Mesenchymal stem cell (in vitro differentiated cells and primary cell): ENCODE results near the gene NPLOC4.
A peak's percentile ranks its signal among the peaks of the same experiment; 100 is the strongest.

Experiments used
- DNase-seq: peaks from one replicate; pipeline ENCODE4 v3.0.0-alpha.2; 2013
- H2AFZ ChIP-seq: one replicate; pipeline ENCODE4 v1.6.1; 2013; ENCODE audit warnings: low read depth, mild to moderate bottlenecking, control low read depth, inconsistent platforms, low read length, moderate library complexity
- H2AK5ac ChIP-seq: 2 replicates; pipeline ENCODE4 v1.6.1; 2013; ENCODE audit warnings: low read length, moderate library complexity, mild to moderate bottlenecking, inconsistent platforms; ENCODE audit not compliant: severe bottlenecking
- H2BK120ac ChIP-seq: one replicate; pipeline ENCODE4 v1.6.1; 2013; ENCODE audit warnings: low read depth, mild to moderate bottlenecking, inconsistent platforms, low read length, moderate library complexity
- H2BK12ac ChIP-seq, 2 experiments: one replicate each; pipeline ENCODE4 v1.6.1; 2013; ENCODE audit warnings: inconsistent platforms in 2 of 2, low read length in 2 of 2, mild to moderate bottlenecking in 2 of 2, moderate library complexity in 2 of 2, control low read depth in 1 of 2
- H2BK15ac ChIP-seq: one replicate; pipeline ENCODE4 v1.6.1; 2013; ENCODE audit warnings: mild to moderate bottlenecking, low read depth, inconsistent platforms; ENCODE audit not compliant: poor library complexity, severe bottlenecking
- H2BK5ac ChIP-seq: 2 replicates; pipeline ENCODE4 v1.6.1; 2013; ENCODE audit warnings: low read depth, mild to moderate bottlenecking, low read length, control low read depth, inconsistent platforms; ENCODE audit not compliant: poor library complexity, severe bottlenecking
- H3K14ac ChIP-seq, 2 experiments: one replicate each; pipeline ENCODE4 v1.6.1; 2013; ENCODE audit warnings: inconsistent platforms in 2 of 2, low read length in 2 of 2, control low read depth in 1 of 2, mild to moderate bottlenecking in 1 of 2, moderate library complexity in 1 of 2
- H3K18ac ChIP-seq, 2 experiments: one replicate each; pipeline ENCODE4 v1.6.1; 2013; ENCODE audit warnings: inconsistent platforms in 2 of 2, low read length in 2 of 2, control low read depth in 1 of 2, low read depth in 1 of 2, mild to moderate bottlenecking in 1 of 2
- H3K23ac ChIP-seq, 2 experiments: one replicate each; pipeline ENCODE4 v1.6.1; 2013; ENCODE audit warnings: inconsistent platforms in 2 of 2, low read length in 2 of 2, mild to moderate bottlenecking in 2 of 2, moderate library complexity in 2 of 2, control low read depth in 1 of 2
- H3K27ac ChIP-seq: 2 replicates; pipeline ENCODE4 v1.5.1; 2013; ENCODE audit warnings: mild to moderate bottlenecking, moderate library complexity, low read length, control low read depth, inconsistent platforms; ENCODE audit not compliant: poor library complexity, severe bottlenecking
- H3K27me3 ChIP-seq, 2 experiments: 2 replicates each; pipeline versions ENCODE4 v1.6.1 to v1.7.0; 2013; ENCODE audit warnings: low read length in 2 of 2, mild to moderate bottlenecking in 2 of 2, moderate library complexity in 2 of 2, control low read depth in 1 of 2, inconsistent platforms in 1 of 2; ENCODE audit not compliant: control insufficient read depth in 1 of 2, insufficient read depth in 1 of 2
- H3K36me3 ChIP-seq, 2 experiments: 2 replicates each; pipeline versions ENCODE4 v1.6.1 to v1.7.0; 2013; ENCODE audit warnings: low read length in 2 of 2, control low read depth in 1 of 2, inconsistent platforms in 1 of 2, low read depth in 1 of 2, mild to moderate bottlenecking in 1 of 2; ENCODE audit not compliant: insufficient read depth in 2 of 2, control insufficient read depth in 1 of 2
- H3K4ac ChIP-seq, 2 experiments: one replicate each; pipeline ENCODE4 v1.6.1; 2013; ENCODE audit warnings: inconsistent platforms in 2 of 2, low read length in 2 of 2, mild to moderate bottlenecking in 2 of 2, moderate library complexity in 2 of 2, control low read depth in 1 of 2, low read depth in 1 of 2
- H3K4me1 ChIP-seq: 2 replicates; pipeline ENCODE4 v1.6.1; 2013; ENCODE audit warnings: low read depth, low read length, control low read depth; ENCODE audit not compliant: control insufficient read depth, insufficient read depth
- H3K4me2 ChIP-seq: 2 replicates; pipeline ENCODE4 v1.6.1; 2013; ENCODE audit warnings: low read length, mild to moderate bottlenecking, inconsistent platforms; ENCODE audit not compliant: poor library complexity, severe bottlenecking
- H3K4me3 ChIP-seq, 2 experiments: 2 replicates each; pipeline versions ENCODE4 v1.5.1 to v1.7.0; 2013; ENCODE audit warnings: low read length in 2 of 2, mild to moderate bottlenecking in 2 of 2, control low read depth in 1 of 2, low read depth in 1 of 2; ENCODE audit not compliant: insufficient read depth in 1 of 2
- H3K79me1 ChIP-seq: replicated peaks from 2 replicates; pipeline ENCODE4 v1.6.1; 2013; ENCODE audit warnings: mild to moderate bottlenecking, control low read depth, low read length, inconsistent platforms; ENCODE audit not compliant: poor library complexity, severe bottlenecking
- H3K9ac ChIP-seq: 2 replicates; pipeline ENCODE4 v1.7.0; 2013; ENCODE audit warnings: mild to moderate bottlenecking, low read length, moderate library complexity
- H3K9me3 ChIP-seq: 2 replicates; pipeline ENCODE4 v1.7.0; 2013; ENCODE audit warnings: mild to moderate bottlenecking, low read length; ENCODE audit not compliant: control insufficient read depth
- H4K8ac ChIP-seq: one replicate; pipeline ENCODE4 v1.6.1; 2013; ENCODE audit warnings: inconsistent platforms, mild to moderate bottlenecking, low read length, moderate library complexity
- H4K91ac ChIP-seq: one replicate; pipeline ENCODE4 v1.6.1; 2013; ENCODE audit warnings: mild to moderate bottlenecking, low read length, inconsistent platforms
- WGBS: methylation state at CpG from one replicate; pipeline ENCODE4 v1.1.7; 2013; ENCODE audit warnings: mixed read lengths; 5-methylcytosine and 5-hydroxymethylcytosine counted together

Gene NPLOC4

DNA sequence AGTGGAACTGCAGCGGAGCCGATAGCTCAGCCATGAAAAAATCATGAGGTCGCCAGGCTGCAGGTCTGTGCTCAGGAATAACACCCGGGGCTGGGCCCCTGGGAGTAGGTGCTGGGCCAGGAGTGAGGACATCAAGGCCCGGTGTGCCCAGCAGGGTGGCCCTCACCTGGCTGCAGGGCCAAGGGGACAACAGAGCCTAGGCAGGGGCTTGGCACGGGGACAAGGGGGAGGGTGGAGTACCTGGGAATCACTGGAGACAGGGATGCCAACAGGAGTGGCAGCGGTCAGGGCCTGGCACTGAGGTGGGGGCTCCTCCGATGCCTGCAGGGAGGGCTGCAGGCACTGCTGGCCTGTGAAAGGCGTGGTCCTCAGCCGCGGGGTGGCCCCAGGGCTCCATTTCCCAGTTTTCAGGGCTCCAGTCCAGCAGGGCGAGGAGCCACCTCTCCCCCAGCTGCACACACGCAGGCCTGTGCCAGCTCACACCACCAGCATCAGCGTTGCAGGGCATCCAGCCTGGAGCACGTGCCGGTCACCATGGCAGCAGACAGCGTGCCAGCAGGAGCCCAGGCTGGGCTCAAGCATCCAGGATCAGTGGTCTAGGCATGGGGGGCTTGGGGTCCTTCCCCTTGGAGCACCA is 113.4 kb downstream of the NPLOC4 start:
- H3K36me3 ChIP-seq, result no peaks in the 10 kb centered on the region
- H3K4me2 ChIP-seq, result peak overlapping the region; percentile 57
- peaks cover 0 to 39% of the 10 kb centered on the region in 2 experiments for H3K27me3 ChIP-seq
- DNase-seq, result no peak
- H2BK120ac ChIP-seq, result no peak overlapping the region
- H3K9me3 ChIP-seq, result no peaks in the 10 kb centered on the region
- H2AK5ac ChIP-seq, result peak overlapping the region; percentile 80
- peak overlapping the region in 1 of 2 experiments; percentile 53 for H3K18ac ChIP-seq
- H2AFZ ChIP-seq, result no peak overlapping the region
- H3K79me1 ChIP-seq, result peaks cover 4% of the 10 kb centered on the region
- H2BK15ac ChIP-seq, result no peak overlapping the region
- no peak overlapping the region for H4K8ac ChIP-seq
- H3K23ac ChIP-seq, result no peak overlapping the region
- H2BK5ac ChIP-seq, result no peak overlapping the region
- peak overlapping the region in 1 of 2 experiments; percentile 61 for H3K14ac ChIP-seq
- peak overlapping the region; percentile 70 for H4K91ac ChIP-seq
- H3K4me1 ChIP-seq, result peaks cover 43% of the 10 kb centered on the region
- WGBS, result 63% methylated on average over 17 of the region's 17 CpGs
- H3K4me3 ChIP-seq, result peak overlapping the region in 1 of 2 experiments; percentile 60
- H3K27ac ChIP-seq, result peak overlapping the region; percentile 55
- H2BK12ac ChIP-seq, result no peak overlapping the region
- peak overlapping the region; percentile 61 for H3K9ac ChIP-seq
- H3K4ac ChIP-seq, result no peak overlapping the region

DNA sequence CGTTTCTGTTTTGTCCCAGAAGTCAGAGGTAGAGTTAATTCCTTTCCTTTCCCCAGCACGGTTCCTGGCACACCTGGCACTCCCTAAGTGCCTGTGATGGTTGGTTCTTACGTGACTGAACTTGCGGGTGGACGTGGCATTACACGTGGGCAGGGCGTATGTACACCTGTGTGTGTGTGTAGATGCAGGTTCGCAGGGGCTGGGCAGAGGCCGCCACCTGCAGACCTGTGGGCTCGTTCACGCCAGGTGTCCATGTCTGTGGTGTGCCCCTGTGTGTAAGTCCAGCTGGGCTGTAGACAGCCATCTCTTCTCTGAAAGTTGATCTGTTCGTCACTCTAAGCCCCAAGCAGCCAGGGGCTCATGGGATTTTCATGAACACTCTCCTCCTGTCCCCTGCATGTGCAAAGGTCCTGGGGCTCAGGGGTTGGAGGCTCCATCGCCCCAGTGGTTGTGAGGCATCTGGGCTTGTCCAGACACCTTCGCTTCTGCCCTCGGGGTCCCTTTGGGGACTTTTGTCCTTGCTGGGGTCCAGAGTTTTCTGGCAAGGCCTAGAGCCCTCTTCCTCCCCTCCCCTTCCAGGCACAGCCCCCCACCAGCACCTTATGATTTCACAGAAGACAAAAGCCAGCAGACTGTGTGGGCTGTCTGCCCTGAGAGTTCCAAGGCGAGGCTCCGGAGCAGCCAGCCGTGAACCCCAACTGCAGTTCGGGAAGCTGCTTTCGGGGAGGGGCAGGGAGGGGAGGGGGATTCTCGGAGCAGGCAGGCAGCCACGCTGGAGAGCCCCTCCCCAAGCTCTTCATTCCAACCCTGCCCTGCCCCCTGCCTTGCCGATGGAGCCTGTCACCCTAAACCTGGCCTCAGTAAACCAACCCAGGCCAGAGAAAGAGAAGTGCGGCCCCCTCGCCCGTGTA is 114.2 kb downstream of the NPLOC4 start:
- peaks cover 4% of the 10 kb centered on the region for H3K79me1 ChIP-seq
- no peak overlapping the region for H2BK5ac ChIP-seq
- H3K18ac ChIP-seq, result no peak overlapping the region
- H3K36me3 ChIP-seq, result peaks cover 0 to 7% of the 10 kb centered on the region in 2 experiments
- DNase-seq, result peak; percentile 56
- peak overlapping the region; percentile 61 for H3K9ac ChIP-seq
- peak overlapping the region; percentile 19 for H3K4me2 ChIP-seq
- peak overlapping the region in 1 of 2 experiments; percentile 2 for H2BK12ac ChIP-seq
- H3K23ac ChIP-seq, result no peak overlapping the region
- H3K27me3 ChIP-seq, result peaks cover 0 to 34% of the 10 kb centered on the region in 2 experiments
- H3K9me3 ChIP-seq, result no peaks in the 10 kb centered on the region
- peak overlapping the region in 1 of 2 experiments; percentile 60 for H3K4me3 ChIP-seq
- 76% methylated on average over 19 of the region's 26 CpGs for WGBS
- peak overlapping the region; percentile 38 for H4K8ac ChIP-seq
- H3K4me1 ChIP-seq, result peaks cover 50% of the 10 kb centered on the region
- H3K14ac ChIP-seq, result no peak overlapping the region
- no peak overlapping the region for H4K91ac ChIP-seq
- H3K4ac ChIP-seq, result no peak overlapping the region
- H2AFZ ChIP-seq, result no peak overlapping the region
- no peak overlapping the region for H2BK120ac ChIP-seq
- peak overlapping the region; percentile 55 for H3K27ac ChIP-seq
- H2AK5ac ChIP-seq, result peak overlapping the region; percentile 19
- no peak overlapping the region for H2BK15ac ChIP-seq

DNA sequence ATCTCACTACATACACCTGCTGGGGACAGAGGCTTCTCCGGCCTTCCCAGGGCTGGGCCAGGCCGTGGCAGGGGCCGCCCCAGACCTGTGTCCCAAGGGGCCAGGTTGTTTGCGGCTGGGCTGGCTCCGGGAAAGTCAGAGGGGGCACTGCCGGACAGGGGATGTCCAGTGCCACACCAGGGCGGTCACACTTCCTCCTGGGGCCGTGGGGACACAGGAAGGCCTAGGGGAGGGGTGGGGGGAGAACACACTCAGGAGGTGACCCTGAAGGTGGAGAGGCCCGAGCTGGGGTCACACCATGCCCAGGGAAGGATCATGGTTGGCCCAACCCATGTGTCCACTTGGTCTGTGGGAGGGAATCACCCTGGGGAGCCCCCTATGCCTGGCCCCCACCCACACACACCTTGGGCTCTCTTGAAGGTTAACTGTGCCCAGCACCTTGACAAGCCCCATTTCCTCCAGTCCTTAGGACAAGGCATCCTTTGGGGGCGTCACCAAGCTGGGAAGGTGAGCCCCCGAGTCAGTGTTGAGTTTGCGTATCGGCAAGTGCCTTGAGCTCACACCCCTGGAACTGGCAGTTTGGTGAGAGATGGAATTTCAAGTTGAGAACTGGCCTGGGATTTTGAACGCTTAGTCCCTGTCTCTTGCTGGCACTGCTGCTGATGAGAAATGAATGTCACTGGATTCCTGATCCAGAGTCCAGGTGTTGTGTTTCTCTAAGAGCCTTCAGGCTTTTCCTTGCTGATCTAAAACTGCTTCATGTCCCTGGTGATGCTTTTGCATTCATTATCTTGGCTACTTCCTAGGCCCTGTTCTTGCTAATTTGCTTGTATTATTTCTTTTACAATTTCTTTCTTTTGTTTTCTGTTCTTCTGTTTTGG is 116.7 kb downstream of the NPLOC4 start:
- Histone ChIP-seq H3K27me3 (peaks cover 0 to 20% of the 10 kb centered on the region in 2 experiments), H3K27ac (no peak overlapping the region), H3K36me3 (peaks cover 3 to 21% of the 10 kb centered on the region in 2 experiments), H4K8ac (no peak overlapping the region), H2BK12ac (no peak overlapping the region), H2BK15ac (no peak overlapping the region), H3K4me3 (no peak overlapping the region), H3K4me2 (no peak overlapping the region), H2AFZ (no peak overlapping the region), H3K4me1 (peaks cover 70% of the 10 kb centered on the region), H3K4ac (no peak overlapping the region), H3K79me1 (peaks cover 4% of the 10 kb centered on the region), H3K14ac (no peak overlapping the region), H3K18ac (no peak overlapping the region), H3K9ac (peak overlapping the region; percentile 63), H2BK120ac (no peak overlapping the region), H4K91ac (no peak overlapping the region), H3K9me3 (no peaks in the 10 kb centered on the region), H2AK5ac (no peak overlapping the region), H2BK5ac (no peak overlapping the region), H3K23ac (no peak overlapping the region)
- DNase-seq, result no peak
- 69% methylated on average over 14 of the region's 14 CpGs for WGBS
